ENCODE results near the gene TLK1. TPM values are rescaled to one million over a fixed set of nuclear protein-coding genes. Genes with fewer than 3 reads are reported as not detected.
"Not testable (repeated sequence)": the region's sequence is repeated elsewhere in the genome, so short reads cannot be mapped to it uniquely, and the experiment has no call there.

The TLK1 gene
- total RNA-seq, 1 experiment from 2014 or later = 101 TPM

DNA sequence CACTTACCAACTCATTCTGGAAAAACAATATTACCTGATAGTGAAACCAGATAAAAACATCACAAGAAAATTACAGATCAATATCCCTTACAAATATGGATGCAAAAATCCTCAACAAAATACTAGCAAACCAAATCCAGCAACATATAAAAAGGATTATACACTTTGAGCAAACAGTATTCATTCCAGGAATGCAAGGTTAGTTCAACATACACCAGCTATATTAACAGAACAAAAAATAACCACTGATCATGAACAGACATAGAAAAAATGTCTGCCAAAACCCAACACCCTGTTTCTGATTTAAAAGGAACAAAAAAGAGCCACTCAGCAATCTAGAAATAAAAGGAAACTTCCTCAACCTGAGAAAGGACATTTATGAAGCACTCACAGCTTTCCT lies 62.1 kb downstream of the TLK1 start:
- H3K27me3 ChIP-seq (ENCODE audit: insufficient read depth, low read depth) = no peaks in the 10 kb centered on the region
- ChIA-PET POLR2A (ENCODE audit: unreplicated experiment) (no interaction called here), CTCF (no interaction called here)

GRCh38 chr2:171095014-171095582 lies 65.6 kb downstream of the TLK1 start:
- Histone ChIP-seq H3F3A (ENCODE audit: insufficient read depth, low read depth) (peaks cover 14% of the 10 kb centered on the region), H4K20me1 (ENCODE audit: insufficient read depth) (peaks cover 5% of the 10 kb centered on the region; the same call in 1 of the 2 replicates), H3K9me3 (ENCODE audit: insufficient read depth, low read depth) (peaks cover 27% of the 10 kb centered on the region), H2AFZ (no peak overlapping the region), H3K4me2 (no peak overlapping the region), H3K27ac (no peak overlapping the region), H3K36me3 (ENCODE audit: low read depth) (peaks cover 17% of the 10 kb centered on the region), H3K4me1 (replicated peaks; ENCODE audit: insufficient read depth) (no peaks in the 10 kb centered on the region), H3K79me2 (ENCODE audit: low read depth) (peaks cover 90% of the 10 kb centered on the region), H3K27me3 (ENCODE audit: insufficient read depth, low read depth) (no peaks in the 10 kb centered on the region), H3K4me3 (no peak overlapping the region), H3K9me2 (ENCODE audit: insufficient read depth) (no peaks in the 10 kb centered on the region; the same call in 1 of the 2 replicates)
- TF ChIP-seq, protein P1, sequence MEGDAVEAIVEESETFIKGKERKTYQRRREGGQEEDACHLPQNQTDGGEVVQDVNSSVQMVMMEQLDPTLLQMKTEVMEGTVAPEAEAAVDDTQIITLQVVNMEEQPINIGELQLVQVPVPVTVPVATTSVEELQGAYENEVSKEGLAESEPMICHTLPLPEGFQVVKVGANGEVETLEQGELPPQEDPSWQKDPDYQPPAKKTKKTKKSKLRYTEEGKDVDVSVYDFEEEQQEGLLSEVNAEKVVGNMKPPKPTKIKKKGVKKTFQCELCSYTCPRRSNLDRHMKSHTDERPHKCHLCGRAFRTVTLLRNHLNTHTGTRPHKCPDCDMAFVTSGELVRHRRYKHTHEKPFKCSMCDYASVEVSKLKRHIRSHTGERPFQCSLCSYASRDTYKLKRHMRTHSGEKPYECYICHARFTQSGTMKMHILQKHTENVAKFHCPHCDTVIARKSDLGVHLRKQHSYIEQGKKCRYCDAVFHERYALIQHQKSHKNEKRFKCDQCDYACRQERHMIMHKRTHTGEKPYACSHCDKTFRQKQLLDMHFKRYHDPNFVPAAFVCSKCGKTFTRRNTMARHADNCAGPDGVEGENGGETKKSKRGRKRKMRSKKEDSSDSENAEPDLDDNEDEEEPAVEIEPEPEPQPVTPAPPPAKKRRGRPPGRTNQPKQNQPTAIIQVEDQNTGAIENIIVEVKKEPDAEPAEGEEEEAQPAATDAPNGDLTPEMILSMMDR (conservative IDR thresholded peaks at IDR 0.05) = no peak
- TF ChIP-seq EZH2 (IDR thresholded peaks at IDR 0.05; ENCODE audit: low read depth) = no peak
- ChIA-PET CTCF (interaction anchor here (0.7 kb wide), 1 partner anchor 8 kb away, joined by 3 read pairs; no protein-coding TSS in a partner anchor), POLR2A (ENCODE audit: unreplicated experiment) (no interaction called here)
- intact Hi-C loops (cut with micrococcal nuclease; ENCODE audit: unreplicated experiment) = no loop called here
- no peak for DNase-seq
- BruUV-seq (replicated peaks) = no TSS peak

More for the DNA sequence above, 62.1 kb downstream of the TLK1 start:
- peaks cover 26% of the 10 kb centered on the region for H3K36me3 ChIP-seq (ENCODE audit: low read depth)
- no peaks in the 10 kb centered on the region for H3K4me1 ChIP-seq (replicated peaks; ENCODE audit: insufficient read depth)
- intact Hi-C loops (cut with micrococcal nuclease; ENCODE audit: unreplicated experiment) = no loop called here
- peaks cover 27% of the 10 kb centered on the region for H3K9me3 ChIP-seq (ENCODE audit: insufficient read depth, low read depth)
- H4K20me1 ChIP-seq (ENCODE audit: insufficient read depth) = peaks cover 5% of the 10 kb centered on the region; the same call in 1 of the 2 replicates
- H3F3A ChIP-seq (ENCODE audit: insufficient read depth, low read depth) = peaks cover 24% of the 10 kb centered on the region
- H3K79me2 ChIP-seq (ENCODE audit: low read depth) = peaks cover 92% of the 10 kb centered on the region
- DNase-seq = no peak
- TF ChIP-seq, protein P1 (conservative IDR thresholded peaks at IDR 0.05) = no peak
- TF ChIP-seq EZH2 (IDR thresholded peaks at IDR 0.05; ENCODE audit: low read depth) = no peak
- no peak overlapping the region for H3K4me3 ChIP-seq
- no peaks in the 10 kb centered on the region for H3K9me2 ChIP-seq (ENCODE audit: insufficient read depth)
- no peak overlapping the region for H3K4me2 ChIP-seq
- no peak overlapping the region for H3K27ac ChIP-seq
- BruUV-seq (replicated peaks) = no TSS peak
- no peak overlapping the region for H2AFZ ChIP-seq

GRCh38 chr2:171091517-171091916 lies 69.2 kb downstream of the TLK1 start:
- Histone ChIP-seq H3K79me2 (ENCODE audit: low read depth) (peaks cover 87% of the 10 kb centered on the region), H4K20me1 (ENCODE audit: insufficient read depth) (peaks cover 13% of the 10 kb centered on the region; the same call in 1 of the 2 replicates)
- H3K4me3 ChIP-seq; H3F3A ChIP-seq (ENCODE audit: insufficient read depth, low read depth); H3K27me3 ChIP-seq (ENCODE audit: insufficient read depth, low read depth); H3K27ac ChIP-seq; intact Hi-C loops (cut with micrococcal nuclease; ENCODE audit: unreplicated experiment); H3K4me2 ChIP-seq; POLR2A ChIA-PET (ENCODE audit: unreplicated experiment); BruUV-seq (replicated peaks); H3K9me3 ChIP-seq (ENCODE audit: insufficient read depth, low read depth); H2AFZ ChIP-seq; H3K9me2 ChIP-seq (ENCODE audit: insufficient read depth); DNase-seq; H3K36me3 ChIP-seq (ENCODE audit: low read depth); H3K4me1 ChIP-seq (replicated peaks; ENCODE audit: insufficient read depth): not testable (repeated sequence)
- CTCF ChIA-PET = interaction anchor here (0.7 kb wide), 1 partner anchor 1365 kb away, joined by 3 read pairs; no protein-coding TSS in a partner anchor

Measured in PC-9 (cell line).